ENCODE measurements around the gene MYH7. TPM values are rescaled to one million over a fixed set of nuclear protein-coding genes. Genes with fewer than 3 reads are reported as not detected.

The MYH7 gene
- 2.3 TPM in 1 of 2 replicates, not detected in the other for total RNA-seq

DNA sequence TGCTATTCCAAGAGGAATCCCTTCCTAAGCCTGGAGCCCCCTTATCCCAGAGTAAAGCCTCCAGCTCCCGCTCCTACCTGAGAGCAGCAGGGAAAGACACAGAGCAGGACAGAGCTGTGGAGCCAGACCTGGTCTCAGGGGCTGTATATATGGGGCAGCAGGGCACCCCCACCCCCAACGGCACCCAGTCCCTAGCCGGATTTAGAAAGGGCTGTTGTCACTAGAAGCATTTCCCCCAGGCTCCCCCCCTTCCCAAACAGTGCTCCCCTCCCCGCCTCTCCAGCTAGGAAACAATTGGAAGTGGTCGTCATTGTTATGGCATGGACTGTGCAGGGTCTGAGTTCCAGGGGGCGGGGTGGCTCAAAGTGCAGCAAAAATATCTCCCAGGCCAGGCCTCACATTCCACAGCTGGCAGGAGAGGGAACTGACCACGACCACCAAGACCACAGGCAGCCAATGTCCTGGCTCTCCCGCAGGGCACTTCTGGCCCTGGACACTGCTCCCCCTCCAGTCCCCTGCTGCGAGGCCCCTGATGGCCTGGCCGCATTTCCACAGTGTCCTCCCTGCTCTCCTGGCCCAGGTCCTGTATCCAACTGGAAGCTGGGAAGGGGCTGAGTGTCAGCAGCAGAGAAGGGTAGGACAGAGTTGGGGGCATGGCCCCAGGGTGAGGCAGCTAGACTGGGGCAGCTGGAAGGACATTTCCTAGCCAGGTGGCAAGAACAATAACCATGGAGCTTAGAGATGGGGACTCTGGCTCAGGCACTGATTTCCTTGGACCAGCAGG lies at the start of gene MYH7:
Gene MYH7 (minus strand): TSS at position 118 of the 784 bp plus-strand sequence. CDS start 1,928 bp downstream, outside the sequence.

DNA sequence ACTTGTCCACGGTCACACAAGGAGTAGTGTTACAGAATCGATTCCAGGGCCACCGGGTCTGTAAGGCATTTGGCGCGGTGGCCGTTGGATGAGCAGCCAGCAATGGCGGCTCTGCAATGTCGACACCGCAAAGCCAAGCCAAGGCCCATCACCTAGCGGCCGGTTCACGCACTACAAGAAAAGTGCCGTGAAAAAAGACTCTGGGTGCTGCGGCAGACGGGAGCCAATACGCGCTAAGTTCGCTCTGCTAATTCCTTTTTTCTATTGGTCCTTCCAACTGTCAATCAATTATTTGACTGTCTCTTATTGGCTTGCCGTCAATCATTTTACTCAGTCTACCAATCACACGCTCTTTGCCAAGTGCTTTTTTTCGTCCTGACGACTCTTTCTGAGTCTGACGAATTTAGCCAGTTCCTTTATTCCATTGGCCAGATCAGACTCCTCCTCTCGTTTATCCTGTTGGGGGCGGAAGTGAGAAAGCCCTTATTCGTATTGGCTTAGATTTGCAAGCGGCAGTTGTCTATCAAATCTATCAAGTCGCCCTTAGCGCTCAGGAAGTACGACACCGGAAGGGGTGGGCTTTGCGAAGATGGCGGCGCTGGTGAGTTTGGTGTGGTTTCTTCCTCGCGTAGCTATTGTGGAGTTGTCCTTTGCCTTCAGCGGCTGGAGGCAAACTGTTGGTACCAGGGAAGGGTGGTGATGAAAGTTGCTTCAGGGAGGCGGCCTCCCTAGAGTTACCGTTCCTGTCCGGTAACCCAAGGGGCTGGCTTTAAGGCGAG lies 33.9 kb upstream of the MYH7 start, which contains the start of gene NGDN:
Gene NGDN (plus strand): TSS at position 577 of the 779 bp plus-strand sequence. CDS start 13 bp downstream, at position 590.

DNA sequence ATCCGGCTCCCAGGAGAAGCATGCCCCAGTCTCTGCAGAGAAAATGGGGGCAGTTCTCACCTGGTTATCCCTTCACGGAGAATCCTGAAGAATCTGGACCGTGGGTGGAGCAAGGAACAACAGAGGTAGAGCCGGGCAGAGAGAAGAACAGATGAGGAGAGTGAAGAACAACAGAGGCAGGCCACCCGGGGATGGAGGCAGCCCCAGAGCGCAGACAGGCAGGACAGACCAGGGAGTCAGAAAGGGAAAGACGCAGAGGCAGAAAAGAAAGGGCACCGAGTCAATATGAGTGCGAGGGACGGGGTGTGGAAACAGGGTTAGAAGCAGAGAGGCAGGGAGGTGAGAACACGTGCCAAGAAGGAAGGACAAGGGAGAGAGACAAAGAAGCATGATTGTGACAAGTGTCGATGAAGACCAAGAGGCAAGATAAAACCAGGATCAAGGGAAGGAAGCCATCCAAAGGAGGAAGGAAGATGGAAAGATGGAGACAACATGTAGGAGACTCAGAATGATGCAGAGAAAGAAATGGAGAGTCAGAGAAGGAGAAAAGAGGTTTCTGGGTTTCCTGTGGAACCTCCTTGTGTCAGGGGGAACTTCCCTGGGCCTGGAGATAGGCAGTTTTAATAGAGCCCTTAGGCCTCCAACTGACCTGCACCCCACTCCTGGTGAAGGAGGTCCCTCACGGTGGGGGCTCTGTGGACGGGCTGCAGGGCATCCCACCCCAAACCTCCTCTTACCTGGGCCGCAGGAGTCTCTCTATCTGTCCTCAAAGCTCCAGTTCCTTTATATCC lies 27.7 kb downstream of the MYH7 start, which contains the start of gene MYH6:
Gene MYH6 (minus strand): TSS at position 758 of the 791 bp plus-strand sequence. CDS start 1,050 bp downstream, outside the sequence.

DNA sequence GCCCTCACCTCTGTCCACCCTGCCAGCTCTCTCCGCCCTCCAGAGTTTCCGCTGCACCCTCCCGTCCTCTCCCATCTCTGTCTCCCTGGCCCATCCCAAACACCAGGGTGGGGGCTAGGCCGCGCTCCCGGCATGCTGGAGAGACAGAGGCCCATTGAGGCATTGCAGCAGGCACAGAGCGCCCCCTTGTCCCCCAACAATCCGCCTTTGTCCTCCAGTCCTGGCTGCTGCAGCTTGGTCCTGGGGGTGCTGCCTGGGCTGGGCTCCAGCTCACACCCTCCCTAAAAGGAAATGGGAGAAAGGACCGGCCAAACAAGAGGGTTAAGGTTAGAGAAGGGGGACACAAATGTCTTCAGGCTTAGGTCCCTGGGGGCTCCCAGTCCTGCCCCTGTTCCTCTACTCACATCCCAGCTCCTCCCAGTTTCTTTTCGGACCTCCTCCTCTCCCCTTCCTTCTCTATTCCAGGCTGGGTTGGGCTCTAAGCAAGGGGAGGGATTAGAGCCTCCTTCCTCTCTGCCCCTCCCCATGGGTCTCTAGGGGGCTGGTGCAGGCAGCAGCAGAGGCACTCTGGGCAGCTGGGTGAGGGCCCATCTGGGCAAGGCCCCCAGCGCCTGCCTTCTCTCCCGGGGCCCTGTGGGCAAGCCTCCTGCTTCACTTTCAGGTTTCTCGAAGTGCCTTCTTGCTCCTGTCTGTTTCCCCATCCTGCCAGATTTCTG lies 58.8 kb downstream of the MYH7 start, which contains the start of gene CMTM5:
Gene CMTM5 (plus strand): TSS at position 565 of the 716 bp plus-strand sequence. CDS start 206 bp downstream, outside the sequence.

GRCh38 chr14:23372509-23372908 lies 63.0 kb downstream of the MYH7 start, which contains the start of gene IL25:
IL25 (plus strand) TSS chr14:23372809.

GRCh38 chr14:23365036-23365731 lies 70.3 kb downstream of the MYH7 start, which contains the start of gene EFS:
EFS (minus strand) TSS chr14:23365172; CDS start chr14:23365025, 147 bp downstream.

Other genes with a start within 250 kb of the MYH7 start
- not detected in 2 replicates for gene RNF212B, start 197.7 kb downstream of the MYH7 start, total RNA-seq
- 5.7 and 12.3 TPM in 2 replicates for gene HOMEZ, start 149.5 kb downstream of the MYH7 start, total RNA-seq
- gene PPP1R3E, start 132.8 kb downstream of the MYH7 start, total RNA-seq, result 3.5 and 6.6 TPM in 2 replicates
- 10.5 and 16.2 TPM in 2 replicates for gene BCL2L2, start 128.8 kb downstream of the MYH7 start, total RNA-seq
- gene PABPN1, start 114.2 kb downstream of the MYH7 start, total RNA-seq, result 38.5 and 55.7 TPM in 2 replicates
- gene SLC22A17, start 82.8 kb downstream of the MYH7 start, total RNA-seq, result 23.2 and 24.8 TPM in 2 replicates
- gene EFS, start 70.5 kb downstream of the MYH7 start, total RNA-seq, result 8.6 and 12.9 TPM in 2 replicates
- gene IL25, start 62.9 kb downstream of the MYH7 start, total RNA-seq, result not detected in 2 replicates
- not detected in 2 replicates for gene CMTM5, start 58.6 kb downstream of the MYH7 start, total RNA-seq
- gene MYH6, start 27.4 kb downstream of the MYH7 start, total RNA-seq, result not detected in 2 replicates
- 20.4 and 23.9 TPM in 2 replicates for gene NGDN, start 34.0 kb upstream of the MYH7 start, total RNA-seq
- gene ZFHX2, start 116.1 kb upstream of the MYH7 start, total RNA-seq, result 0.12 and 0.17 TPM in 2 replicates
- 8.5 and 11.8 TPM in 2 replicates for gene THTPA, start 120.6 kb upstream of the MYH7 start, total RNA-seq
- gene AP1G2, start 132.1 kb upstream of the MYH7 start, total RNA-seq, result 18.3 and 29.8 TPM in 2 replicates
- gene JPH4, start 143.1 kb upstream of the MYH7 start, total RNA-seq, result 0.09 and 0.12 TPM in 2 replicates
- 0.51 TPM in 1 of 2 replicates, not detected in the other for gene DHRS2, start 200.7 kb upstream of the MYH7 start, total RNA-seq

Data from pericardium fibroblast (primary cell).